ENCODE results near the gene PSD4. TPM values are rescaled to one million over a fixed set of nuclear protein-coding genes. Genes with fewer than 3 reads are reported as not detected.
A peak's percentile ranks its signal among the peaks of the same experiment; 100 is the strongest.

The PSD4 gene
- polyA plus RNA-seq, 1 experiment, result 0.37 TPM

DNA sequence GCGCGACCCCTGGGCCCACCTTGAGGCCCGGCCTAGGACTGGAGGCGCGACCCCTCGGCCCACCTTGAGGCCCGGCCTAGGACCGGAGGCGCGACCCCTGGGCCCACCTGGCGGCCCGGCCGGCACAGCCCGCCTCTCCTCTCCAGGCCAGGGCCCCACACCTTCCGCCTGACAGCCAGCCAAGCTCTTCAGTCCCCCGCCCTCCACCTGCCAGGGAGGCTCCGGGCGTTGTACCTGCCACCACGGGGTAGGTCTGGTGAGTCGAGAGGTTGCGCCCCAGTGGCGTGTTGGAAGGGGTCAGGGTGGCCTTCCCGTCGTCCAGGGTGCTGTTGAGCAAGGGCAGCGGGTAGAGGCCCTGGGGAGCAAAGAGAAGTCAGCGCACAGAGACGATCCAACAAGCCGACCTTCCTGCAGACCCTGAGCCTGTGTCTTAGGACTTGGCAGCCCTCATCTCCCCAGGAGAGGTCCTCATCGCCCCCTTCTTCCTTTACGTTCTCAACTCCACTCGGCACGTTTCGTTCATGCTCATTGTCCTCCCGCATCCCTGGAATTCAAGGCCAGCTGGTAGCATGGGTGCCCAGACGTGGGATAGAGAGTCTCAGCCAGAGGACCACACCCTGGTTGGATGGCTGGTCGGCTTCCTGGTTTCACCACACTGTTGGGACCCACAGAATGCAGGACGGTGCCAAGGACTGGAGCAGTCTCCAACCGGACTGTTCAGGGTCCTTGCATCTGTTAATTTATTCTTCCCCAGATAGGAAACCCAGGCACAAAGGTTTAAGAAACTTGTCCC lies 62.8 kb downstream of the PSD4 start:
- ChIA-PET CTCF (interaction anchor here (0.8 kb wide), 1 partner anchor 38 kb away, joined by 3 read pairs; no protein-coding TSS in a partner anchor), POLR2A (no interaction called here)
- H3K27me3 ChIP-seq (ENCODE audit: control insufficient read depth, insufficient read depth, low read length), result no peaks in the 10 kb centered on the region
- H3K4me3 ChIP-seq (ENCODE audit: low read depth, low read length), result peak overlapping the region; percentile 45
- H3K27ac ChIP-seq (ENCODE audit: low read depth, low read length), result no peak overlapping the region
- TF ChIP-seq CTCF (IDR thresholded peaks at IDR 0.05; ENCODE audit: low read depth, low read length), result no peak
- DNase-seq (ENCODE audit: low read depth, low spot score), result no peak
- peaks cover 6% of the 10 kb centered on the region; the same call in 1 of the 2 replicates for H3K9me3 ChIP-seq (ENCODE audit: control insufficient read depth, insufficient read depth, low read length)

- no peaks in the 10 kb centered on the region for H3K27me3 ChIP-seq (ENCODE audit: control insufficient read depth, insufficient read depth, low read length)
- no peak overlapping the region for H3K27ac ChIP-seq (ENCODE audit: low read depth, low read length)
- CTCF ChIA-PET, result interaction anchor here (0.8 to 1.9 kb wide), 3 partner anchors 33 to 100 kb away, joined by 3 to 7 read pairs (median 4); no protein-coding TSS in a partner anchor
- POLR2A ChIA-PET, result no interaction called here
- no peak for DNase-seq (ENCODE audit: low read depth, low spot score)
- TF ChIP-seq CTCF (IDR thresholded peaks at IDR 0.05; ENCODE audit: low read depth, low read length), result no peak
- H3K9me3 ChIP-seq (ENCODE audit: control insufficient read depth, insufficient read depth, low read length), result peaks cover 6% of the 10 kb centered on the region; the same call in 1 of the 2 replicates
- peak overlapping the region; percentile 7; the same call in 1 of the 2 replicates for H3K4me3 ChIP-seq (ENCODE audit: low read depth, low read length)
These were observed 63.9 kb downstream of the PSD4 start for GRCh38 chr2:113237604-113238160.

GRCh38 chr2:113238871-113239839 lies 65.4 kb downstream of the PSD4 start:
- Histone ChIP-seq H3K4me3 (ENCODE audit: low read depth, low read length) (no peak overlapping the region), H3K27me3 (ENCODE audit: control insufficient read depth, insufficient read depth, low read length) (no peaks in the 10 kb centered on the region), H3K9me3 (ENCODE audit: control insufficient read depth, insufficient read depth, low read length) (peaks cover 6% of the 10 kb centered on the region; the same call in 1 of the 2 replicates), H3K27ac (ENCODE audit: low read depth, low read length) (peak overlapping the region; percentile 95)
- ChIA-PET POLR2A (interaction anchor here (0.6 to 1.9 kb wide), 4 partner anchors 12 to 81 kb away, joined by 3 to 8 read pairs (median 4); no protein-coding TSS in a partner anchor), CTCF (interaction anchor here (1.2 to 3.7 kb wide), 9 partner anchors 10 to 151 kb away, joined by 3 to 34 read pairs (median 7); no protein-coding TSS in a partner anchor)
- TF ChIP-seq CTCF (IDR thresholded peaks at IDR 0.05; ENCODE audit: low read depth, low read length), result no peak
- no peak for DNase-seq (ENCODE audit: low read depth, low spot score)

GRCh38 chr2:113240150-113240914 lies 66.6 kb downstream of the PSD4 start:
- Histone ChIP-seq H3K27ac (ENCODE audit: low read depth, low read length) (peak overlapping the region; percentile 95), H3K9me3 (ENCODE audit: control insufficient read depth, insufficient read depth, low read length) (peaks cover 6% of the 10 kb centered on the region; the same call in 1 of the 2 replicates), H3K4me3 (ENCODE audit: low read depth, low read length) (peak overlapping the region; percentile 10), H3K27me3 (ENCODE audit: control insufficient read depth, insufficient read depth, low read length) (no peaks in the 10 kb centered on the region)
- 0 out of 2 replicates have a peak, but pooled peaks have one; percentile 10 for TF ChIP-seq CTCF (IDR thresholded peaks at IDR 0.05; ENCODE audit: low read depth, low read length)
- ChIA-PET CTCF (interaction anchor here (1.2 to 3.7 kb wide), 9 partner anchors 9 to 150 kb away, joined by 3 to 34 read pairs (median 7); no protein-coding TSS in a partner anchor), POLR2A (interaction anchor here (0.7 to 1.9 kb wide), 4 partner anchors 11 to 82 kb away, joined by 3 to 8 read pairs (median 3); no protein-coding TSS in a partner anchor)
- DNase-seq (ENCODE audit: low read depth, low spot score), result peak; percentile 83

All from AG04450 (cell line).